ENCODE results near the gene ZXDC. TPM values are rescaled to one million over a fixed set of nuclear protein-coding genes. Genes with fewer than 3 reads are reported as not detected.

The ZXDC gene
- total and polyA plus RNA-seq, 2 experiments from 2014 or later, result 24.1 to 25.0 TPM

DNA sequence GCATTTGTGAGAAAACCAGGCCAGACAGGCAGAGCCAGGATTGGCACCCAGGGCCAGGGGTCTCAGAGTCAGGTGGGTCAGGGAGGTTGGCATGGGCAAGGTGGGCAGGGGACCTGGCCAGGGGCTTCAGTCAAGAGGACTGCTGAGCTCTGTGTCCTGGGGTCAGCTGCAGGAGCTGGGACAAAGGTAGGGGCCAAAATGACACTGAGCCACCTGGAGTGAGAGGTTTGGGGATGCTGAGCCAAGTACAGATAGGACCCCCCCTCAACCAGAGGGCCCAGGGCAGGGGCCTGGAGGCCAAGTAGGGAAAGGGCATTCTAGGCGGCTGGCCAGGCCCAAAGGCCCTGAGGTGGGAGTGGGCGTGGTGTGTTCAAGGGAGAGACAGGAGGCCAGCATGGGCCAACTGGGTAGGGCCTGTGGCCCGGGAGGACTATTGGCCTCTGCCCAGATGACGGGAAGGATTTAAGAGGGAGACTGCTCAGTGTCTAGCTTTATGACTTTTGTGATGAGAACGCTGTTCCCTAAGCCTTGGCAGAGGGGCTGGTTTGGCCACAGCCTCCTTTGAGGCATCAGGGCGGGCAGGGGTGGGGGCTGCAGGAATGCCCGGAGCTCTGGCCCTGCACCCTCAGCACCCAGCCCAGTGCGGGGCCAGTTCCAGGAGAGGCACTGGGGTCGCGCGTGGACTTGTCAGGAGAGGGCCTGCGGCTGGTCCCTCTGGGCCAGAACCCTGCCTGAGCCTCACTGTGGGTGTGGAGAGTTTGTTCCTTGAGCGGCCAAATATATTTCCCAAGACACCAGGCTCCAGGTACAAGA is 77.9 kb downstream of the ZXDC start:
- Histone ChIP-seq H4K20me1 (ENCODE audit: insufficient read depth, poor library complexity, severe bottlenecking) (no peaks in the 10 kb centered on the region), H3K79me2 (no peaks in the 10 kb centered on the region), H3K4me2 (no peak overlapping the region), H3K27ac (no peak overlapping the region), H3K36me3 (replicated peaks; ENCODE audit: insufficient read depth, low read depth) (no peaks in the 10 kb centered on the region), H3K27me3 (peaks cover 20% of the 10 kb centered on the region), H3K9me3 (ENCODE audit: low read depth) (no peaks in the 10 kb centered on the region), H3K9me2 (replicated peaks; ENCODE audit: insufficient read depth) (no peaks in the 10 kb centered on the region), H3K4me3 (no peak overlapping the region), H2AFZ (no peak overlapping the region), H3K4me1 (ENCODE audit: insufficient read depth) (peaks cover 3% of the 10 kb centered on the region)
- 92% methylated on average over 12 of the region's 13 CpGs for WGBS (ENCODE audit: low lambda C conversion rate, missing lambda C conversion rate)
- TF ChIP-seq EZH2phosphoT487 (IDR thresholded peaks at IDR 0.05; ENCODE audit: low read depth, severe bottlenecking, unreplicated experiment), result no peak
- TF ChIP-seq, protein P1, sequence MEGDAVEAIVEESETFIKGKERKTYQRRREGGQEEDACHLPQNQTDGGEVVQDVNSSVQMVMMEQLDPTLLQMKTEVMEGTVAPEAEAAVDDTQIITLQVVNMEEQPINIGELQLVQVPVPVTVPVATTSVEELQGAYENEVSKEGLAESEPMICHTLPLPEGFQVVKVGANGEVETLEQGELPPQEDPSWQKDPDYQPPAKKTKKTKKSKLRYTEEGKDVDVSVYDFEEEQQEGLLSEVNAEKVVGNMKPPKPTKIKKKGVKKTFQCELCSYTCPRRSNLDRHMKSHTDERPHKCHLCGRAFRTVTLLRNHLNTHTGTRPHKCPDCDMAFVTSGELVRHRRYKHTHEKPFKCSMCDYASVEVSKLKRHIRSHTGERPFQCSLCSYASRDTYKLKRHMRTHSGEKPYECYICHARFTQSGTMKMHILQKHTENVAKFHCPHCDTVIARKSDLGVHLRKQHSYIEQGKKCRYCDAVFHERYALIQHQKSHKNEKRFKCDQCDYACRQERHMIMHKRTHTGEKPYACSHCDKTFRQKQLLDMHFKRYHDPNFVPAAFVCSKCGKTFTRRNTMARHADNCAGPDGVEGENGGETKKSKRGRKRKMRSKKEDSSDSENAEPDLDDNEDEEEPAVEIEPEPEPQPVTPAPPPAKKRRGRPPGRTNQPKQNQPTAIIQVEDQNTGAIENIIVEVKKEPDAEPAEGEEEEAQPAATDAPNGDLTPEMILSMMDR (IDR thresholded peaks at IDR 0.05; ENCODE audit: poor library complexity), result no peak
- no peak for TF ChIP-seq EZH2 (IDR thresholded peaks at IDR 0.05; ENCODE audit: borderline replicate concordance)
- DNase-seq (ENCODE audit: low spot score), result no peak

DNA sequence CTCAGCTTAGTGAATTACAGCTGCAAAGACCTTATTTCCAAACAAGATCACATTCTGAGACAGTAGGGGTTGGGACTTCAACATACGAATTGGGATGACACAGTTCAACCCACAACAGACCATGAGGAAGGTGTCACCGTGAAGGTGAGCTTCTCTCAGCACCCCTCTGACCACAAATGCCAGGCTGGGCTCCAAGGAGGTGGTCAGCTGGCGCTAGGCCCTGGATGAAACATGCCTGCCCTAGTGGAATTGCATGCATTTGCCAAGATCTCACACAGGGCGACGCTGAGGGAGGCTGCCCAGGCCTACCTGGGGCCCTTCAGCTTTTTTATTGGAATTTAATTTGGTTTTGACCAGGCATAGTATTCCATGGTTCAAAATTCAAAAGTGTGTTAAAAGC is 79.2 kb downstream of the ZXDC start:
- TF ChIP-seq EZH2 (IDR thresholded peaks at IDR 0.05; ENCODE audit: borderline replicate concordance) (no peak), EZH2phosphoT487 (IDR thresholded peaks at IDR 0.05; ENCODE audit: low read depth, severe bottlenecking, unreplicated experiment) (no peak)
- TF ChIP-seq, protein P1 (IDR thresholded peaks at IDR 0.05; ENCODE audit: poor library complexity), result no peak
- Histone ChIP-seq H3K27ac (no peak overlapping the region), H3K4me3 (no peak overlapping the region), H3K9me3 (ENCODE audit: low read depth) (no peaks in the 10 kb centered on the region), H4K20me1 (ENCODE audit: insufficient read depth, poor library complexity, severe bottlenecking) (no peaks in the 10 kb centered on the region), H3K9me2 (replicated peaks; ENCODE audit: insufficient read depth) (no peaks in the 10 kb centered on the region), H3K4me2 (no peak overlapping the region), H3K36me3 (replicated peaks; ENCODE audit: insufficient read depth, low read depth) (no peaks in the 10 kb centered on the region), H3K4me1 (ENCODE audit: insufficient read depth) (peaks cover 3% of the 10 kb centered on the region), H3K27me3 (peaks cover 20% of the 10 kb centered on the region), H3K79me2 (no peaks in the 10 kb centered on the region), H2AFZ (no peak overlapping the region)
- WGBS (ENCODE audit: low lambda C conversion rate, missing lambda C conversion rate), result 96% methylated on average over 5 of the region's 5 CpGs
- no peak for DNase-seq (ENCODE audit: low spot score)

DNA sequence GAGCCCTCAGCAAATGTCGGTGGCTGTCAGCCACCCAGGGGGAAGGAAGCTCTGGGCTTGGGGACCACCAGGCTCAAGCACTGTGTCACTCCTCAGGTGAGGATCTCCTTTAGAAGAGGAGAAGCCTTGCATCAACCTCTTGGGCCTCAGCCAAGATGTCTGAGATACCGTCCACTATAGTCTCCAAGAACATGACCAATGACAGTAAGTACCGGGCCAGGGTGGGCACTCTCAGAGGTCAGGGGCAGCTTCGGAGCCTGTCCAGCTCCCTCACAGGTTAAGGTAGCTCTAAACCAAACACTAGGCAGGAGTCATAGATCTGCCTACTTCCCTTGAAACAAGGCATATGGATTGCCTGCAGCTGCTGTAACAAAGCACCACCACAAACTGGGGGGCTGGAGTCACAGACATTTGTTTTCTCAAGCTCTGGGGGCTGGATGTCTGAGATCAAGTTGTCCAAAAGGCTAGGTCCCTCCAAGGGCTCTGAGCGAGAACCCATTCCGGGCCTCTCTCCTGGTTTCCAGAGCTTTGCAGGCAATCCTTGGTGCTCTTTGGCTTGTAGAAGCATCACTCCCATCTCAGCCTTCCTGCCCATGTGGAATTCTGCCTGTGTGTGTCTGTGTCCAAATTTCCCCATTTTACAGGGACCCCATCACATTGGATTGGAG is 79.7 kb downstream of the ZXDC start:
- Histone ChIP-seq H3K4me1 (ENCODE audit: insufficient read depth) (peaks cover 3% of the 10 kb centered on the region), H3K9me2 (replicated peaks; ENCODE audit: insufficient read depth) (no peaks in the 10 kb centered on the region), H2AFZ (no peak overlapping the region), H3K79me2 (no peaks in the 10 kb centered on the region), H4K20me1 (ENCODE audit: insufficient read depth, poor library complexity, severe bottlenecking) (no peaks in the 10 kb centered on the region), H3K27me3 (peaks cover 20% of the 10 kb centered on the region), H3K4me3 (no peak overlapping the region), H3K4me2 (no peak overlapping the region), H3K27ac (no peak overlapping the region), H3K36me3 (replicated peaks; ENCODE audit: insufficient read depth, low read depth) (no peaks in the 10 kb centered on the region), H3K9me3 (ENCODE audit: low read depth) (no peaks in the 10 kb centered on the region)
- whole genome bisulfite sequencing (ENCODE audit: low lambda C conversion rate, missing lambda C conversion rate), result 98% methylated on average over 6 of the region's 6 CpGs
- TF ChIP-seq, protein P1 (IDR thresholded peaks at IDR 0.05; ENCODE audit: poor library complexity), result no peak
- no peak for TF ChIP-seq EZH2phosphoT487 (IDR thresholded peaks at IDR 0.05; ENCODE audit: low read depth, severe bottlenecking, unreplicated experiment)
- no peak for TF ChIP-seq EZH2 (IDR thresholded peaks at IDR 0.05; ENCODE audit: borderline replicate concordance)
- DNase-seq (ENCODE audit: low spot score), result no peak
